Left ventricle myocardium superior (tissue), 1 donor: ENCODE data around the gene GPR55. TPM values are rescaled to one million over a fixed set of nuclear protein-coding genes. Genes with fewer than 3 reads are reported as not detected.

Experiments used
- ATAC-seq: fragments of 200-7000 bp; cut with Tn5 transposase; one replicate; pipeline ENCODE4 v1.9.1; 2020; ENCODE audit warnings: mild to moderate bottlenecking, moderate library complexity
- DNase-seq: peaks from one replicate; pipeline ENCODE4 v3.0.0-alpha.2; 2020
- intact Hi-C: fragments of 100-400 bp; cut with micrococcal nuclease; formaldehyde crosslinking; loops from one replicate; pipeline ENCODE4 v1.11.0; 2022
- total RNA-seq: library from RNA; stranded (reverse); fragmentation: NEBNext Ultra II Directional; extraction: Animal tissue kit (Norgen Biotek cat#: 25700); gene quantifications from one replicate; pipeline ENCODE4 v1.2.1, GENCODE V29; 2021
- donor health status: DM: no; HTN: yes; CAD: no; lungs with severe emphysema.

The GPR55 gene
- total RNA-seq, 1 donor from 2014 or later, result not detected

DNA sequence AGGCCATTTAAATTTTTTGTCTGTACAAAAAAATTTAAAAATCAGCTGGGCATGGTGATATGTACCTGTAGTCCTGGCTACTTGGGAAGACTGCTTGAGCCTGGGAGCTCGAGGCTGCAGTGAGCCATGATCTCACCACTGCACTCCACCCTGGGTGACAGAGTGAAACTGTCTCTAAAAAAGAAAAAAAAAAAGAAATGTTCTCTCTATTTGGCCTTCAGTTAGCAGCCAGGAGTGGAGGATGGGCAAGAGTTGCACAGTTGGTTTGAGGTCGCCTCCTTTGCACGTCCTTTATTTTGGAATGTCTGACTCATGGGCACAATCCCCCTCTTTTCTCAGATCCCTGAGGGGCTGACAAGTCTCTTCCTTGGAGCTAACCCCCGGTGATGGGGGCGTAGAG lies 34.0 kb downstream of the GPR55 start:
- no peak for ATAC-seq
- intact Hi-C loops, result no loop called here
- peak; percentile 7 for DNase-seq

GRCh38 chr2:230890646-230891045 lies 34.4 kb downstream of the GPR55 start:
- intact Hi-C loops, result no loop called here
- ATAC-seq, result no peak
- DNase-seq, result no peak

DNA sequence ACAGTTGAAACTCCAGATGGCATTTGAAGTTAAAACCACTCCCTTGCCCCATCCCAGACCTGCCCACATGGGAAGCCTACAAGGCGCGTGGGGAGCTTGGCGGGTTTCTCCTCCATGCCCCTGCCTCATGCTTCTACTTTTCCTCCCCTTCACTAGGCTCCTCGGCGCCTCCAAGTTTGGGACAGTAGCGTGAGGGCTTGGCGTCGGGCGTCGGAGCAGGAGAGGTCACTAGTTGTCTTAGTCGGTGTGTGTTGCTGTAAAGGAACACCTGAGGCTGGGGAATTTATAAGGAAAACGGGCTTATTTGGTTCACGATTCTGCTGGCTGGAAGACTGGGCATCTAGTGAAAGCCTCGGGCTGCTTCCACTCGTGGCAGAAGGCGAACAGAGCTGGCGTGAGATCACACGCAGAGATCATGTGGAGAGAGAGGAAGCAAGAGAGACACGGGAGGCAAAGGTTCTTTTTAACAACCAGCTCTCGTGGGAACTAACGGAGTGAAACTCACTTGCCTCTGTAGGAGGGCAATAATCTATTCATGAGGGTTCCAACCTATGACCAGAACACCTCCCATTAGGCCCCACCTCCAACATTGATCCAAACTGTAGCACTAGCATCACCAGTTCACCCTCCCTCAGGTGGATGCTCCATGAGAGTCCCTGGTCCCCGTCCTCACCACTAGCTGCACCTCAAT lies 35.0 kb downstream of the GPR55 start:
- DNase-seq, result no peak
- ATAC-seq, result no peak
- intact Hi-C loops, result no loop called here

GRCh38 chr2:230888824-230889400 lies 36.1 kb downstream of the GPR55 start:
- DNase-seq (peak; percentile 6), ATAC-seq (no peak)
- intact Hi-C loops, result no loop called here

- ATAC-seq, result no peak
- intact Hi-C loops, result no loop called here
- DNase-seq, result no peak
Measured at GRCh38 chr2:230887342-230887741, 37.7 kb downstream of the GPR55 start.

GRCh38 chr2:230886671-230887071 lies 38.4 kb downstream of the GPR55 start:
- ATAC-seq, result no peak
- peak; percentile 16 for DNase-seq
- intact Hi-C loops, result no loop called here

DNA sequence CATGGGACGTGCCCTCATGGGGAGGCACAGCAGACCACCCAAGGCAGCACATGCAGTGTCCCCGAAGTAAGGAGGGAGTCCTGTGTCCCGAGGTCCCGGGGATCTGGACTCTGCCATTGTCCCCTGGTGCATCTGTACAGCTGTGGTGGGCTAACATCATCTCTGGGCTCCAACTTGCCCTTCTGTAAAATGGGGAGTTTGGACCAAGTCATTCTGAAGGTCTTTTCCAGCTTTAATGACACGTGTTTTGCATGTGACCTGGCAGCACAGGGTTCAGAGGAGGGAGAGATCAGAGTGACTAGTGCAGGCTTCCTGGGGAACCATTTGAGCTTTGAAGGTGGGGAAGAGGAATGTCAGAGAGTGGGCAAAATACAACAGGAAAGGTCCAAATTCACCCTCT lies 38.8 kb downstream of the GPR55 start:
- intact Hi-C loops, result no loop called here
- ATAC-seq, result no peak
- DNase-seq, result no peak

GRCh38 chr2:230885463-230886130 lies 39.4 kb downstream of the GPR55 start:
- peak; percentile 33 for DNase-seq
- intact Hi-C loops, result no loop called here
- peak; percentile 54 for ATAC-seq

GRCh38 chr2:230881840-230882239 lies 43.2 kb downstream of the GPR55 start:
- ATAC-seq (no peak), DNase-seq (no peak)
- intact Hi-C loops, result no loop called here

GRCh38 chr2:230879891-230880290 lies 45.2 kb downstream of the GPR55 start:
- ATAC-seq (no peak), DNase-seq (no peak)
- intact Hi-C loops, result no loop called here

DNA sequence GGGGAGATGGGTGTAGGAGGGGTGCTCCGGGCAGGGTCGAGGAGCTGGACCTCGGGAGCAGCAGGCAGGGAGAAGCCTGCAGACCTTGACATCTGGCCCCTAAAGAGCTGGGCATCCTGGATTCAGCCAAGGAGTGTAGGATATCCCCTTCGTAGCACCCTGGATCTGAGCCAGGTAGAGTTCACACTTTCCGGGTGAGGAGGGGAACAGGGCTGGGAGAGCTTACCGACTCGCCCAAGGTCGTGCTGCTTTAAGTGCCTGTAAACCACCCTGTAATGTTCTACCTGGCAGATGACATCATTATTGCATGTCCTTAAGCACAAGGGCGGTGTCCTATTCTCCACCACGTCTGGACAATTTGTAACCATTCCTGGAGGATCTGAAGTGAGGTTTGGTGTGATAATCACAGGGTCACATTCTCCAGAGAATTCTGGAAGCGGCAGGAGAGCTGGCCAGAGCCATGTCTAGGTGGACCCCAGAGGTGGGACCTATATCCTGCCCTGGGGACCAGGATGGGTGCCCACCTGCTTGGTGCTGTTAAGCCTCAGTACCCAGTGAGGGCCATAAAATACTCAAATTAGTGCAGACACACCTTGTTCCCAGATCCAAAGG lies 45.7 kb downstream of the GPR55 start:
- intact Hi-C loops, result no loop called here
- DNase-seq, result no peak
- no peak for ATAC-seq

- ATAC-seq (no peak), DNase-seq (no peak)
- intact Hi-C loops, result no loop called here
Measured at GRCh38 chr2:230878599-230879188, 46.3 kb downstream of the GPR55 start.

- DNase-seq (no peak), ATAC-seq (no peak)
Measured at GRCh38 chr2:230877759-230878598, 47.1 kb downstream of the GPR55 start.

DNA sequence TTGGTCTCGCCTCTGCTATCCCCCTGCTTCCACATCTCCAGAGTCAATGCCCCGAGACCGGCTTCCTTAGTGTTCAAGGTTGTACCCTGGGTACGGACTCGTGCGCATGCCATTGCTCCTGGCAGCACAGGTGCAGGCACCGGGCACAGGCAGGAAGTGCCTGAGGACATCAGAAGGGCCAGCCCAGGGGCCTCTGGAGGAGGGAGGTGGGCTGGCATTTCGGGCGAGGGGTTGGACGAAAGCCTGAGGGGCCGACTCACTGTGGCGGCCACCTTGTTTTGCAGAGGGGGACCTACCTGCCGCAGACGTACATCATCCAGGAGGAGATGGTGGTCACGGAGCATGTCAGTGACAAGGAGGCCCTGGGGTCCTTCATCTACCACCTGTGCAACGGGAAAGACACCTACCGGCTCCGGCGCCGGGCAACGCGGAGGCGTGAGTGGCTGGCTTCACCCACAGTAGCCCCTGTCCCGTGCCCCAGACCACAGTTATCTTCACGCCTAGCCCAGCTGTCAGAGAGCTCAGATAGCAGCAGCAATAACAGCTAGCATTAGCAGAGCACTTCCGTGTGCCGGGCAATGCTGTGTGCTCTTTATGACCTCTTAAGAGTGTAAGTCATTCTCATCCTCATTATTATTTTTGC lies 47.8 kb downstream of the GPR55 start:
- no peak for ATAC-seq
- intact Hi-C loops, result no loop called here
- DNase-seq, result no peak

More at GRCh38 chr2:230877759-230878598, 47.1 kb downstream of the GPR55 start:
- intact Hi-C loops, result no loop called here

DNA sequence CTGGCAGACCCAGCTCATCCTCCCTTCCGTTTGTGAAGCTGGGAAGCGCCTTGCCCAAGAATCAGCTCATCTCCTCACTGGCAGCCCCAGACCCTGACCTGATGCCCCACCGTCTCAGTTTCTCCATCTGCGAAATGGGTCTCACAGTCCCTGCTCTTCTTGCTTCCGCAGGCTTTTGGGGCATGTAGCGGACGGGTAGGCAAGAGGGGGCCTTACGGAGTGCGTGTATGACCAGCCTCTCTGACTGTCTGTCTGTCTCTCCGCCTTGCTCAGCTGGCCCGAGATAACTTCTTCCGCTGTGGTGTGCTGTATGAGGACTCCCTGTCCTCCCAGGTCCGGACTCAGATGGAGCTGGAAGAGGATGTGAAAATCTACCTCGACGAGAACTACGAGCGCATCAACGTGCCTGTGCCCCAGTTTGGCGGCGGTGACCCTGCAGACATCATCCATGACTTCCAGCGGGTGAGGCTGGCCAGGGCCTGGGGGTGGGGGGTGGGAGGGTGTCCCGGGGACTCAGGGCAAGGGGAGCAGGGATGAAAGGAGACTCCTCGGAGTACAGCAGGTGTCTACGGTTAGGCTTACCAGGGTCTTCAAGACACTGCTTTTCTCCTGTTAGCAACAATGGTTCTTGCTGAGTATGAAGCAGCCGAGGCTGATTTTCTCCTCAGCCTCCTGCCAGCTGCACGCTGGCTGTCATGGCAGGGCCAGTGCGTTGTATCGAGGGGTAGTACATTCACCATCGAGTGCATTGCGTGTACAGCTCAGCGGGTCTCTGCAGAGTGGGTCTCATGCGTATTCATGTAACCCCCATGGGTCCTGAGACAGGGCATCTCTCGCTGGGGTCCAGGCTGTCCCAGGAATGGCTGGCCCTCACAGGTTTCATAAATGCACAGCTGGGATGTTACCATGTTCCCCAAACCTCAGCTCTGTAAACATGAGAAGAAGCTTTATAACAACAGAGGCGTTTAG lies 49.4 kb downstream of the GPR55 start:
- ATAC-seq (no peak), DNase-seq (no peak)
- intact Hi-C loops, result no loop called here

DNA sequence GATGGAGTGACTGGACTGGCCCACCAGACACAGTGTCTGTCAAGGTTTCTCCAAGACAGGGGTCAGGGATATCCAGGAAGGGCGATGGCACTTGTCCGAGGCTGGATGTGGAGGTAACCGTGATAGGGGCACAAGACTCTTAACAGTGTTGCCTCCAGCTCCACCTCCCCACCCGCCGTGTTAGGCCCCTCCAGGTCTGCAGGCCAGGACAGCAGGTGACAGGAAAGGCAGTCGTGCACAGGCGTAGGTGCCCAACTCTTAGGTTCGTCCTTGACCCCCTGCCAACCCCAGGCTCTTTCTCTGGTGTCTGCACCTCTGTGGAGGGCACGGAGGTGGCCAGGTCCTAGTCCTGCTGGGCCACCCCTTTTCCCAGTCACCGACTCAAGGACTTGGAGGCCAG lies 50.2 kb downstream of the GPR55 start:
- DNase-seq (no peak), ATAC-seq (no peak)
- intact Hi-C loops, result no loop called here

GRCh38 chr2:230874456-230874855 lies 50.6 kb downstream of the GPR55 start:
- ATAC-seq (no peak), DNase-seq (no peak)
- intact Hi-C loops, result no loop called here
